Astrocyte (in vitro differentiated cells and primary cell): ENCODE data around the gene NDUFS7.

Experiments used
- EZH2 ChIP-seq: IDR thresholded peaks from 2 replicates; pipeline ENCODE4 v1.6.1; 2012; ENCODE audit warnings: mild to moderate bottlenecking, low read length, inconsistent platforms; ENCODE audit not compliant: insufficient read depth
- TF ChIP-seq, protein P1 (sequence below): IDR thresholded peaks from 2 replicates; pipeline ENCODE4 v1.5.1; 2011; ENCODE audit warnings: low read depth, mild to moderate bottlenecking, inconsistent platforms, low read length, moderate library complexity; ENCODE audit not compliant: insufficient read depth

GRCh38 chr19:1407528-1408299 lies 24.0 kb downstream of the NDUFS7 start, which contains the start of gene DAZAP1:
- TF ChIP-seq, protein P1, sequence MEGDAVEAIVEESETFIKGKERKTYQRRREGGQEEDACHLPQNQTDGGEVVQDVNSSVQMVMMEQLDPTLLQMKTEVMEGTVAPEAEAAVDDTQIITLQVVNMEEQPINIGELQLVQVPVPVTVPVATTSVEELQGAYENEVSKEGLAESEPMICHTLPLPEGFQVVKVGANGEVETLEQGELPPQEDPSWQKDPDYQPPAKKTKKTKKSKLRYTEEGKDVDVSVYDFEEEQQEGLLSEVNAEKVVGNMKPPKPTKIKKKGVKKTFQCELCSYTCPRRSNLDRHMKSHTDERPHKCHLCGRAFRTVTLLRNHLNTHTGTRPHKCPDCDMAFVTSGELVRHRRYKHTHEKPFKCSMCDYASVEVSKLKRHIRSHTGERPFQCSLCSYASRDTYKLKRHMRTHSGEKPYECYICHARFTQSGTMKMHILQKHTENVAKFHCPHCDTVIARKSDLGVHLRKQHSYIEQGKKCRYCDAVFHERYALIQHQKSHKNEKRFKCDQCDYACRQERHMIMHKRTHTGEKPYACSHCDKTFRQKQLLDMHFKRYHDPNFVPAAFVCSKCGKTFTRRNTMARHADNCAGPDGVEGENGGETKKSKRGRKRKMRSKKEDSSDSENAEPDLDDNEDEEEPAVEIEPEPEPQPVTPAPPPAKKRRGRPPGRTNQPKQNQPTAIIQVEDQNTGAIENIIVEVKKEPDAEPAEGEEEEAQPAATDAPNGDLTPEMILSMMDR = no peak
- no peak for TF ChIP-seq EZH2
